ENCODE results near the gene GMPR.

Gene GMPR

GRCh38 chr6:16292942-16293341 lies 54.6 kb downstream of the GMPR start:
- FAIRE-seq = no peak
- no peak for DNase-seq (ENCODE audit: extremely low spot score, insufficient read length, low read depth)

GRCh38 chr6:16294371-16294770 lies 56.0 kb downstream of the GMPR start:
- FAIRE-seq (no peak), DNase-seq (ENCODE audit: extremely low spot score, insufficient read length, low read depth) (no peak)

- FAIRE-seq (no peak), DNase-seq (ENCODE audit: extremely low spot score, insufficient read length, low read depth) (no peak)
Observed at GRCh38 chr6:16295060-16295459, 56.7 kb downstream of the GMPR start.

- no peak for DNase-seq (ENCODE audit: extremely low spot score, insufficient read length, low read depth)
- FAIRE-seq = no peak
Observed at GRCh38 chr6:16295471-16295870, 57.1 kb downstream of the GMPR start.

- DNase-seq (ENCODE audit: extremely low spot score, insufficient read length, low read depth) = no peak
- no peak for FAIRE-seq
Observed at GRCh38 chr6:16296061-16296670, 57.8 kb downstream of the GMPR start.

GRCh38 chr6:16299861-16300260 lies 61.5 kb downstream of the GMPR start:
- FAIRE-seq = no peak
- no peak for DNase-seq (ENCODE audit: extremely low spot score, insufficient read length, low read depth)

- DNase-seq (ENCODE audit: extremely low spot score, insufficient read length, low read depth) (no peak), FAIRE-seq (peak; percentile 74)
Observed at GRCh38 chr6:16301511-16301910, 63.1 kb downstream of the GMPR start.

- DNase-seq (ENCODE audit: extremely low spot score, insufficient read length, low read depth) (no peak), FAIRE-seq (no peak)
Observed at GRCh38 chr6:16302721-16303552, 64.5 kb downstream of the GMPR start.

GRCh38 chr6:16305246-16305725 lies 66.9 kb downstream of the GMPR start:
- FAIRE-seq (peak; percentile 93), DNase-seq (ENCODE audit: extremely low spot score, insufficient read length, low read depth) (peak; percentile 64)

- DNase-seq (ENCODE audit: extremely low spot score, insufficient read length, low read depth) (no peak), FAIRE-seq (no peak)
Observed at GRCh38 chr6:16305788-16306187, 67.4 kb downstream of the GMPR start.

- no peak for FAIRE-seq
Observed at GRCh38 chr6:16306334-16306733, 67.9 kb downstream of the GMPR start.

GRCh38 chr6:16311763-16312162 lies 73.4 kb downstream of the GMPR start:
- no peak for DNase-seq (ENCODE audit: extremely low spot score, insufficient read length, low read depth)
- no peak for FAIRE-seq

More at GRCh38 chr6:16306334-16306733, 67.9 kb downstream of the GMPR start:
- DNase-seq (ENCODE audit: extremely low spot score, insufficient read length, low read depth) = no peak

GRCh38 chr6:16313732-16314131 lies 75.3 kb downstream of the GMPR start:
- DNase-seq (ENCODE audit: extremely low spot score, insufficient read length, low read depth) (no peak), FAIRE-seq (no peak)

- FAIRE-seq = no peak
- DNase-seq (ENCODE audit: extremely low spot score, insufficient read length, low read depth) = no peak
Observed at GRCh38 chr6:16314296-16314695, 75.9 kb downstream of the GMPR start.

GRCh38 chr6:16316741-16317251 lies 78.4 kb downstream of the GMPR start:
- peak; percentile 51 for FAIRE-seq
- DNase-seq (ENCODE audit: extremely low spot score, insufficient read length, low read depth) = no peak

- DNase-seq (ENCODE audit: extremely low spot score, insufficient read length, low read depth) (no peak), FAIRE-seq (no peak)
Observed at GRCh38 chr6:16318538-16318937, 80.2 kb downstream of the GMPR start.

GRCh38 chr6:16318953-16319720 lies 80.8 kb downstream of the GMPR start:
- no peak for FAIRE-seq

GRCh38 chr6:16319813-16320532 lies 81.6 kb downstream of the GMPR start:
- DNase-seq (ENCODE audit: extremely low spot score, insufficient read length, low read depth) = no peak
- peak; percentile 77 for FAIRE-seq

More at GRCh38 chr6:16318953-16319720, 80.8 kb downstream of the GMPR start:
- DNase-seq (ENCODE audit: extremely low spot score, insufficient read length, low read depth) = no peak

GRCh38 chr6:16320533-16321340 lies 82.3 kb downstream of the GMPR start:
- no peak for DNase-seq (ENCODE audit: extremely low spot score, insufficient read length, low read depth)

More at GRCh38 chr6:16320533-16321340, 82.3 kb downstream of the GMPR start:
- no peak for FAIRE-seq
